DND-41 (cell line): ENCODE data around the gene GNPAT.

Experiments
- EZH2 ChIP-seq: IDR thresholded peaks from 3 replicates; pipeline ENCODE4 v1.6.1; 2012; ENCODE audit warnings: borderline replicate concordance, low read depth, mild to moderate bottlenecking, moderate library complexity, low read length, inconsistent platforms; ENCODE audit not compliant: severe bottlenecking
- TF ChIP-seq, protein P1 (sequence below): IDR thresholded peaks from 2 replicates; pipeline ENCODE4 v1.5.1; 2012; ENCODE audit warnings: borderline replicate concordance, low read length, moderate library complexity, mild to moderate bottlenecking; ENCODE audit not compliant: poor library complexity, severe bottlenecking; ENCODE audit errors: extremely low read depth

DNA sequence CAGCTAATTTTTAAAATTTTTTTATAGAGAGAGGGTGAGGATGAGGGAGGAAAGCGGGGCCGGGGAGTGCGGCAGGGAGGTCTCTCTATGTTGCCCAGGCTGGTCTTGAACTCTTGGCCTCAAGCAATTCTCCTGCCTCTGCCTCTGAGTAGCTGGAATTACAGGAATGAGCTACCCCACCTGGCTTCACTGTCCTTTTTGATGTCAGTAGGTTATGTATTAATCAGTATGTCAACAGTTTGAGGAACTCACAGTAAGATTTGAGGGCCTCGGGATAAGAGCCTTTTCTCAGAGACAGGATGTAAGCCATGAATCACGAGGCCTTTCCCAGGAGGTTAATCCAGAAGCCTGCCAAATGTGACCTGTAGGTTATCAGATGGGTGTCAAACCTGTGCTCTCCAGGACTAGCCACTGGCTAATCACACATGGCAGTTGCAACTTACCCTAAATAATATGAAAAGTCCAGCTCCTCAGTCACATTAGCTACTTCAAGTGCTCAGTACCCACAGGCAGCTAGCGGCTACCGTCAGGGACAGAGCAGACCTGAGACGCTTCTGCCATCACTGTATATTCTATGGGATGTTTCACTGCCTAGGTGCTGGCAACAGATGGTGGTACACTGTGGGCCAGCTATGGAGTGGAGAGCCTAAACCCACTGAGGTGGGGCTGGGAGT, 46.0 kb upstream of the GNPAT start:
- TF ChIP-seq, protein P1, sequence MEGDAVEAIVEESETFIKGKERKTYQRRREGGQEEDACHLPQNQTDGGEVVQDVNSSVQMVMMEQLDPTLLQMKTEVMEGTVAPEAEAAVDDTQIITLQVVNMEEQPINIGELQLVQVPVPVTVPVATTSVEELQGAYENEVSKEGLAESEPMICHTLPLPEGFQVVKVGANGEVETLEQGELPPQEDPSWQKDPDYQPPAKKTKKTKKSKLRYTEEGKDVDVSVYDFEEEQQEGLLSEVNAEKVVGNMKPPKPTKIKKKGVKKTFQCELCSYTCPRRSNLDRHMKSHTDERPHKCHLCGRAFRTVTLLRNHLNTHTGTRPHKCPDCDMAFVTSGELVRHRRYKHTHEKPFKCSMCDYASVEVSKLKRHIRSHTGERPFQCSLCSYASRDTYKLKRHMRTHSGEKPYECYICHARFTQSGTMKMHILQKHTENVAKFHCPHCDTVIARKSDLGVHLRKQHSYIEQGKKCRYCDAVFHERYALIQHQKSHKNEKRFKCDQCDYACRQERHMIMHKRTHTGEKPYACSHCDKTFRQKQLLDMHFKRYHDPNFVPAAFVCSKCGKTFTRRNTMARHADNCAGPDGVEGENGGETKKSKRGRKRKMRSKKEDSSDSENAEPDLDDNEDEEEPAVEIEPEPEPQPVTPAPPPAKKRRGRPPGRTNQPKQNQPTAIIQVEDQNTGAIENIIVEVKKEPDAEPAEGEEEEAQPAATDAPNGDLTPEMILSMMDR = no peak
- no peak for TF ChIP-seq EZH2
